Epithelial cell of proximal tubule (primary cell): Measurements from ENCODE around the gene SELL. TPM values are rescaled to one million over a fixed set of nuclear protein-coding genes. Genes with fewer than 3 reads are reported as not detected.
"Not testable (repeated sequence)": the region's sequence is repeated elsewhere in the genome, so short reads cannot be mapped to it uniquely, and the experiment has no call there.

Experiments used
- DNase-seq: peaks from one replicate; pipeline ENCODE4 v3.0.0-alpha.2; 2011; ENCODE audit warnings: low read depth
- H3K4me3 ChIP-seq: 2 replicates; pipeline ENCODE4 v1.5.1; 2011; ENCODE audit warnings: low read depth, mild to moderate bottlenecking, low read length
- CTCF ChIP-seq: conservative IDR thresholded peaks from 2 replicates; pipeline ENCODE4 v1.5.1; 2012; ENCODE audit warnings: low read depth, mild to moderate bottlenecking, low read length
- total RNA-seq: library from RNA; depleted of rRNA; stranded (reverse); fragments of >200 nt; gene quantifications from 2 replicates; pipeline ENCODE4 v1.2.3, GENCODE V29; 2015

The SELL gene
- total RNA-seq, 1 donor from 2014 or later, result not detected

GRCh38 chr1:169682071-169682470 lies 29.3 kb downstream of the SELL start:
- no peak for TF ChIP-seq CTCF
- no peak for DNase-seq
- no peak overlapping the region for H3K4me3 ChIP-seq

- no peak overlapping the region for H3K4me3 ChIP-seq
- DNase-seq, result no peak
- TF ChIP-seq CTCF, result no peak
These were observed 30.3 kb downstream of the SELL start for GRCh38 chr1:169681140-169681539.

- no peak for DNase-seq
- no peak for TF ChIP-seq CTCF
- no peak overlapping the region for H3K4me3 ChIP-seq
These were observed 30.9 kb downstream of the SELL start for GRCh38 chr1:169680377-169681019.

GRCh38 chr1:169679692-169680091 lies 31.7 kb downstream of the SELL start:
- no peak for DNase-seq
- TF ChIP-seq CTCF, result no peak
- H3K4me3 ChIP-seq, result no peak overlapping the region

GRCh38 chr1:169676001-169676400 lies 35.4 kb downstream of the SELL start:
- peak; percentile 37 for DNase-seq
- no peak for TF ChIP-seq CTCF
- H3K4me3 ChIP-seq, result no peak overlapping the region

GRCh38 chr1:169670836-169671235 lies 40.6 kb downstream of the SELL start:
- TF ChIP-seq CTCF, result no peak
- no peak for DNase-seq
- no peak overlapping the region for H3K4me3 ChIP-seq

- H3K4me3 ChIP-seq, DNase-seq: not testable (repeated sequence)
These were observed 41.2 kb downstream of the SELL start for GRCh38 chr1:169670244-169670643.

- H3K4me3 ChIP-seq, DNase-seq: not testable (repeated sequence)
These were observed 43.5 kb downstream of the SELL start for GRCh38 chr1:169667699-169668596.

- not testable (repeated sequence) for DNase-seq, H3K4me3 ChIP-seq
These were observed 44.2 kb downstream of the SELL start for GRCh38 chr1:169667227-169667639.

GRCh38 chr1:169662680-169663079 lies 48.7 kb downstream of the SELL start:
- H3K4me3 ChIP-seq, DNase-seq: not testable (repeated sequence)

GRCh38 chr1:169661066-169661465 lies 50.4 kb downstream of the SELL start:
- DNase-seq, H3K4me3 ChIP-seq: not testable (repeated sequence)
